Fibroblast of pulmonary artery (primary cell): ENCODE results near the gene STIM1.

Source experiments
- DNase-seq: peaks from one replicate; pipeline ENCODE4 v3.0.0-alpha.2; 2010; ENCODE audit warnings: low read depth
- H3K4me3 ChIP-seq: replicated peaks from 2 replicates; pipeline ENCODE4 v1.5.1; 2011; ENCODE audit warnings: low read depth, mild to moderate bottlenecking, control low read depth, low read length, moderate library complexity
- CTCF ChIP-seq: IDR thresholded peaks from 2 replicates; pipeline ENCODE4 v1.5.1; 2011; ENCODE audit warnings: mild to moderate bottlenecking, control low read depth, low read length, inconsistent platforms; ENCODE audit errors: missing control alignments

The STIM1 gene

GRCh38 chr11:3815845-3816244, 39.6 kb upstream of the STIM1 start:
- DNase-seq, result no peak
- TF ChIP-seq CTCF, result no peak
- no peak overlapping the region for H3K4me3 ChIP-seq

DNA sequence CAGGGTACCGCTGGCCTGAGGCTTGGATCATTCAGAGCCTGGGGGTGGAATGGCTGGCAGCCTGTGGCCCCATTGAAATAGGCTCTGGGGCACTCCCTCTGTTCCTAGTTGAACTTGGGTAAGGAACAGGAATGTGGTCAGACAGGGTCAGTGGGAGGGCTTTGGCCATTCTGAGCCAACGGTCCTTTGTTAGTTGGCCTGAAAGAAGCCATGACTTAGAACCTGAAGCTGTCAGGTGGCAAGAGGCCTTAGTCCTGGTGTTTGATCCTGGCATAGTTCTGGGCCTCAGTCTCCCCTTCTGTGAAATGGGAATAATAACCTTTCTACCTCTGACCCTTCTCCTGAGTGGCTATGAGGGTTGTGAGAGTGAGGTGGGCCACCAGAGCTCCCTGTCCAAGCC, 38.8 kb upstream of the STIM1 start:
- H3K4me3 ChIP-seq, result no peak overlapping the region
- DNase-seq, result no peak
- TF ChIP-seq CTCF, result no peak

DNA sequence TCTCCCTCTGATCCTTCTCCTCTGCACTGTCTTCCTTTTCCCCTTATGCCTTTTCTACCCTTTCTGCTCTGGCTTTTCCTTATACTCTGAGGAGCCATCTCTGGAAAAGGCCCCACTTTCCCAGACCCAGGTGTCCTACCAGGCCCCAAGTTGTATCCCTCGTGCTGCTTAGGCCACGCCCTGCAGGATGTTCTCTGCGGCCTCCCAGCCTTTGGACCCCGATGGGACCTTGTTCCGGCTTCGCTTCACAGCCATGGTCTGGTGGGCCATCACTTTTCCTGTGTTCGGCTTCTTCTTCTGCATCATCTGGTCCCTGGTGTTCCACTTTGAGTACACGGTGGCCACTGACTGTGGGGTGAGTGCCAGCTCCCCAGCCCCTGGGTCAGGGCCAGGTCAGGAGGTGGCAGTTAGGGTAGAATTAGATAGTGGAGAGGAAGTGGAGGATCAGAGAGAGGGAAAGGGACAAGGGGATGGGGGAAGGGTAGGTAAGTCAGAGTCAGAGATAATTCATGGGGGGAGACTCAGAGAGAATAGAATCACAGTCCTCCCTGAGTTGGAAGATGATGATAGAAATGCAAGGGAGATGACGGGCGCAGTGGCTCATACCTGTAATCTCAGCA, 38.2 kb upstream of the STIM1 start:
- no peak for TF ChIP-seq CTCF
- no peak for DNase-seq
- no peak overlapping the region for H3K4me3 ChIP-seq

DNA sequence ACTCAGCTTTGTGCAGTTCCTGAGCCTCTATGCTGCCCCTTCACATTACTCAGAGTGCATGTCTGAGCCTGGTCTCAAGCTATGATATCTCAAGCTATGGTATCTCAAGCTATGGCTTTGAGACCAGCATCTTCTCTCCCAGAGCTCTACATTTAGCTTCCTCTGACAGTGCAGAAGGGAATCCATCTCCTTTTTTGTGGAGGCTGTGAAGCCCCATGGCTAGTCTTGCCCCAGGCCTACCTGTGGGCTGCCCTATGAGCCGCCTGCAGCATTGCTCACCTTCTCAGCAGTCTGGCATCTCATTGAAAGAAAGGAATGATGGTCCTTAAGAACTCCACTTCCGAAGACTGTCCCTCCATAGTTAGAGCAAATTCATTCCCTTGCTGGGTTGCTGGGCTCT, 34.5 kb upstream of the STIM1 start:
- H3K4me3 ChIP-seq, result no peak overlapping the region
- TF ChIP-seq CTCF, result no peak
- DNase-seq, result no peak

GRCh38 chr11:3822312-3822711, 33.2 kb upstream of the STIM1 start:
- no peak for TF ChIP-seq CTCF
- H3K4me3 ChIP-seq, result no peak overlapping the region
- no peak for DNase-seq

GRCh38 chr11:3823303-3823702, 32.2 kb upstream of the STIM1 start:
- no peak for TF ChIP-seq CTCF
- peak; percentile 75 for DNase-seq
- H3K4me3 ChIP-seq, result no peak overlapping the region

DNA sequence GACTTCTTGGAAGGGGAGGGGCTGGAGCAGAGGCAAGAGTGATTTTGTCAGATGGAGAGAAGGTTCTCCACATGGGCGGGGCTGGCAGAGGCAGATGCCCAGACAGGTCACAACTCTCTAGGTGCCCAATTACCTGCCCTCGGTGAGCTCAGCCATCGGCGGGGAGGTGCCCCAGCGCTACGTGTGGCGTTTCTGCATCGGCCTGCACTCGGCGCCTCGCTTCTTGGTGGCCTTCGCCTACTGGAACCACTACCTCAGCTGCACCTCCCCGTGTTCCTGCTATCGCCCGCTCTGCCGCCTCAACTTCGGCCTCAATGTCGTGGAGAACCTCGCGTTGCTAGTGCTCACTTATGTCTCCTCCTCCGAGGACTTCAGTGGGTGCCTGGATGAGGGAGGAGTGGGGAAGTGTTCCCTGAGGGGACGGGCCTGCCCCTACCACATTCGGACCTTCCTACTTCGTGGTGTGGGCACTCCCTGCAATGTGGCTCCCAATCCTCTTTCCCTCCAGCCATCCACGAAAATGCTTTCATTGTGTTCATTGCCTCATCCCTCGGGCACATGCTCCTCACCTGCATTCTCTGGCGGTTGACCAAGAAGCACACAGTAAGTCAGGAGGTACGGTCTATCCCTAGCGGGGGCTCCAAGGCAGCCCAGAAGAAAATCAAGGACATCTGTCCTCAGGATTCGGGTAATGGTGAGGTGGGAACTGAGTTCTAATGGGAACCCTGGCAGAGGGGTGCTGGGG, 31.5 kb upstream of the STIM1 start:
- no peak for DNase-seq
- H3K4me3 ChIP-seq, result no peak overlapping the region
- TF ChIP-seq CTCF, result no peak
